Astrocyte (in vitro differentiated cells and primary cell): ENCODE measurements around the gene PPP1R7.

Experiments
- CTCF ChIP-seq: IDR thresholded peaks from 2 replicates; pipeline ENCODE4 v1.5.1; 2011; ENCODE audit warnings: low read depth, mild to moderate bottlenecking, inconsistent platforms, low read length, moderate library complexity; ENCODE audit not compliant: insufficient read depth
- EZH2 ChIP-seq: IDR thresholded peaks from 2 replicates; pipeline ENCODE4 v1.6.1; 2012; ENCODE audit warnings: mild to moderate bottlenecking, low read length, inconsistent platforms; ENCODE audit not compliant: insufficient read depth

DNA sequence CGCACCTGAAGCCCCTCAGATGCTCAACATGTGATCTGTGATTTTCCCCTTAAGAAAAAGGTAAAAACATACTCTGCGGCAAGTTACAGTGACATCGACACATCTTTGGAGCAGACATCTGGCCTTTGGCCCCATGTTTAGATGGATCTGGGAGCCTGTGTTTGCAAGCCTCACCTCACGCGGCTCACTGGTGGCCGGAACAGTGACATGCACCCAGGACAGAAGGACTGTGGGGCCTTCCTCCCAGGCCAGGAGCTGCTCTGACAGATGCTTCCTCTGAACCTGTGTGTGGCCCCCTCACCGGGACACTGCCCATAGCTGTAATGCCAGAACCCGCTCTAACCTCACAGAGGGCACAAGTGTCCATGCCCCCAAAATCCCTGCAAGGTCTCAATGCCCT, 14.1 kb upstream of the PPP1R7 start:
- TF ChIP-seq CTCF (no peak), EZH2 (no peak)
